Measurements from ENCODE around the gene RSRC1. TPM values are rescaled to one million over a fixed set of nuclear protein-coding genes. Genes with fewer than 3 reads are reported as not detected.
"Not testable (repeated sequence)": the region's sequence is repeated elsewhere in the genome, so short reads cannot be mapped to it uniquely, and the experiment has no call there.

Gene RSRC1
- total RNA-seq, 1 experiment from 2014 or later = 39.9 TPM

GRCh38 chr3:158488670-158489069 is 378.8 kb downstream of the RSRC1 start:
- H3K27ac ChIP-seq = no peak overlapping the region
- H3K9me3 ChIP-seq (replicated peaks) = no peaks in the 10 kb centered on the region
- H3K36me3 ChIP-seq = no peaks in the 10 kb centered on the region
- no peak overlapping the region for H3K4me3 ChIP-seq
- H3K4me1 ChIP-seq (replicated peaks) = no peaks in the 10 kb centered on the region
- H3K27me3 ChIP-seq (replicated peaks) = no peaks in the 10 kb centered on the region
- DNase-seq (ENCODE audit: low read depth in 1 of 2, low spot score in 2 of 2) = no peak

GRCh38 chr3:158489181-158489580 is 379.3 kb downstream of the RSRC1 start:
- DNase-seq (ENCODE audit: low read depth in 1 of 2, low spot score in 2 of 2) = no peak

GRCh38 chr3:158491968-158492367 is 382.1 kb downstream of the RSRC1 start:
- H3K9me3 ChIP-seq (replicated peaks) = no peaks in the 10 kb centered on the region
- no peaks in the 10 kb centered on the region for H3K27me3 ChIP-seq (replicated peaks)
- H3K27ac ChIP-seq = no peak overlapping the region
- no peak overlapping the region for H3K4me3 ChIP-seq
- H3K4me1 ChIP-seq (replicated peaks) = no peaks in the 10 kb centered on the region
- no peak for DNase-seq (ENCODE audit: low read depth in 1 of 2, low spot score in 2 of 2)
- no peaks in the 10 kb centered on the region for H3K36me3 ChIP-seq

More at GRCh38 chr3:158489181-158489580, 379.3 kb downstream of the RSRC1 start:
- Histone ChIP-seq H3K4me3 (no peak overlapping the region), H3K4me1 (replicated peaks) (no peaks in the 10 kb centered on the region), H3K36me3 (no peaks in the 10 kb centered on the region), H3K27me3 (replicated peaks) (no peaks in the 10 kb centered on the region), H3K27ac (no peak overlapping the region), H3K9me3 (replicated peaks) (no peaks in the 10 kb centered on the region)

GRCh38 chr3:158492685-158493084 is 382.8 kb downstream of the RSRC1 start:
- no peaks in the 10 kb centered on the region for H3K9me3 ChIP-seq (replicated peaks)
- no peaks in the 10 kb centered on the region for H3K36me3 ChIP-seq
- H3K27me3 ChIP-seq (replicated peaks) = no peaks in the 10 kb centered on the region
- no peak overlapping the region for H3K27ac ChIP-seq
- DNase-seq (ENCODE audit: low read depth in 1 of 2, low spot score in 2 of 2) = no peak
- H3K4me3 ChIP-seq = no peak overlapping the region
- no peaks in the 10 kb centered on the region for H3K4me1 ChIP-seq (replicated peaks)

- DNase-seq (ENCODE audit: low read depth in 1 of 2, low spot score in 2 of 2) = no peak
- H3K4me1 ChIP-seq (replicated peaks) = no peaks in the 10 kb centered on the region
- no peak overlapping the region for H3K27ac ChIP-seq
- H3K27me3 ChIP-seq (replicated peaks) = no peaks in the 10 kb centered on the region
- no peaks in the 10 kb centered on the region for H3K9me3 ChIP-seq (replicated peaks)
- H3K4me3 ChIP-seq = no peak overlapping the region
- no peaks in the 10 kb centered on the region for H3K36me3 ChIP-seq
Measured at GRCh38 chr3:158493931-158494330, 384.0 kb downstream of the RSRC1 start.

- Histone ChIP-seq H3K27ac (no peak overlapping the region), H3K4me3 (no peak overlapping the region), H3K4me1 (replicated peaks) (no peaks in the 10 kb centered on the region)
Measured at GRCh38 chr3:158494673-158495072, 384.8 kb downstream of the RSRC1 start.

GRCh38 chr3:158495398-158495902 is 385.6 kb downstream of the RSRC1 start:
- H3K27ac ChIP-seq; H3K27me3 ChIP-seq (replicated peaks); H3K9me3 ChIP-seq (replicated peaks); H3K4me3 ChIP-seq; DNase-seq (ENCODE audit: low read depth in 1 of 2, low spot score in 2 of 2); H3K36me3 ChIP-seq; H3K4me1 ChIP-seq (replicated peaks): not testable (repeated sequence)

More at GRCh38 chr3:158494673-158495072, 384.8 kb downstream of the RSRC1 start:
- no peaks in the 10 kb centered on the region for H3K36me3 ChIP-seq
- no peaks in the 10 kb centered on the region for H3K9me3 ChIP-seq (replicated peaks)
- H3K27me3 ChIP-seq (replicated peaks) = no peaks in the 10 kb centered on the region
- no peak for DNase-seq (ENCODE audit: low read depth in 1 of 2, low spot score in 2 of 2)

- Histone ChIP-seq H3K27ac (no peak overlapping the region), H3K9me3 (replicated peaks) (no peaks in the 10 kb centered on the region), H3K4me3 (no peak overlapping the region), H3K27me3 (replicated peaks) (no peaks in the 10 kb centered on the region), H3K4me1 (replicated peaks) (peaks cover 11% of the 10 kb centered on the region), H3K36me3 (no peaks in the 10 kb centered on the region)
- DNase-seq (ENCODE audit: low read depth in 1 of 2, low spot score in 2 of 2) = no peak
Measured at GRCh38 chr3:158505117-158505516, 395.2 kb downstream of the RSRC1 start.

- H3K4me3 ChIP-seq = no peak overlapping the region
- no peak overlapping the region for H3K27ac ChIP-seq
- H3K36me3 ChIP-seq = no peaks in the 10 kb centered on the region
- H3K9me3 ChIP-seq (replicated peaks) = no peaks in the 10 kb centered on the region
- peaks cover 11% of the 10 kb centered on the region for H3K4me1 ChIP-seq (replicated peaks)
- no peaks in the 10 kb centered on the region for H3K27me3 ChIP-seq (replicated peaks)
- no peak for DNase-seq (ENCODE audit: low read depth in 1 of 2, low spot score in 2 of 2)
Measured at GRCh38 chr3:158506456-158506855, 396.6 kb downstream of the RSRC1 start.

GRCh38 chr3:158508481-158508880 is 398.6 kb downstream of the RSRC1 start:
- H3K27me3 ChIP-seq (replicated peaks) = no peaks in the 10 kb centered on the region
- peak in 1 of 2 experiments; percentile 74 for DNase-seq (ENCODE audit: low read depth in 1 of 2, low spot score in 2 of 2)
- H3K4me1 ChIP-seq (replicated peaks) = peaks cover 11% of the 10 kb centered on the region
- H3K4me3 ChIP-seq = no peak overlapping the region
- peak overlapping the region; percentile 72 for H3K27ac ChIP-seq
- H3K36me3 ChIP-seq = no peaks in the 10 kb centered on the region
- H3K9me3 ChIP-seq (replicated peaks) = no peaks in the 10 kb centered on the region

- no peak for DNase-seq (ENCODE audit: low read depth in 1 of 2, low spot score in 2 of 2)
- no peak overlapping the region for H3K27ac ChIP-seq
- H3K27me3 ChIP-seq (replicated peaks) = no peaks in the 10 kb centered on the region
- H3K4me3 ChIP-seq = no peak overlapping the region
- H3K9me3 ChIP-seq (replicated peaks) = no peaks in the 10 kb centered on the region
- no peaks in the 10 kb centered on the region for H3K36me3 ChIP-seq
- H3K4me1 ChIP-seq (replicated peaks) = peaks cover 11% of the 10 kb centered on the region
Measured at GRCh38 chr3:158509891-158510290, 400.0 kb downstream of the RSRC1 start.

- H3K36me3 ChIP-seq; H3K9me3 ChIP-seq (replicated peaks); H3K27me3 ChIP-seq (replicated peaks); H3K4me3 ChIP-seq; H3K4me1 ChIP-seq (replicated peaks); H3K27ac ChIP-seq; DNase-seq (ENCODE audit: low read depth in 1 of 2, low spot score in 2 of 2): not testable (repeated sequence)
Measured at GRCh38 chr3:158516729-158517128, 406.8 kb downstream of the RSRC1 start.

GRCh38 chr3:158519776-158520175 is 409.9 kb downstream of the RSRC1 start:
- H3K4me3 ChIP-seq = no peak overlapping the region
- no peaks in the 10 kb centered on the region for H3K27me3 ChIP-seq (replicated peaks)
- H3K27ac ChIP-seq = no peak overlapping the region
- no peaks in the 10 kb centered on the region for H3K4me1 ChIP-seq (replicated peaks)
- H3K9me3 ChIP-seq (replicated peaks) = no peaks in the 10 kb centered on the region
- no peaks in the 10 kb centered on the region for H3K36me3 ChIP-seq
- no peak for DNase-seq (ENCODE audit: low read depth in 1 of 2, low spot score in 2 of 2)

GRCh38 chr3:158520433-158520832 is 410.5 kb downstream of the RSRC1 start:
- H3K27me3 ChIP-seq (replicated peaks) = no peaks in the 10 kb centered on the region
- H3K36me3 ChIP-seq = no peaks in the 10 kb centered on the region
- no peak overlapping the region for H3K27ac ChIP-seq
- DNase-seq (ENCODE audit: low read depth in 1 of 2, low spot score in 2 of 2) = no peak
- no peaks in the 10 kb centered on the region for H3K4me1 ChIP-seq (replicated peaks)
- H3K4me3 ChIP-seq = no peak overlapping the region
- H3K9me3 ChIP-seq (replicated peaks) = no peaks in the 10 kb centered on the region
